ENCODE measurements around the gene COX20.

Gene COX20

GRCh38 chr1:244854166-244854565 lies 18.7 kb downstream of the COX20 start:
- DNase-seq, result no peak

- DNase-seq, result no peak
Observed at GRCh38 chr1:244854865-244855578, 19.6 kb downstream of the COX20 start.

- DNase-seq, result no peak
Observed at GRCh38 chr1:244857761-244858160, 22.3 kb downstream of the COX20 start.

GRCh38 chr1:244858357-244858756 lies 22.9 kb downstream of the COX20 start:
- DNase-seq, result no peak

GRCh38 chr1:244860078-244860477 lies 24.6 kb downstream of the COX20 start:
- DNase-seq, result no peak

- no peak for DNase-seq
Observed at GRCh38 chr1:244860914-244861610, 25.6 kb downstream of the COX20 start.

- DNase-seq, result no peak
Observed at GRCh38 chr1:244861683-244862082, 26.2 kb downstream of the COX20 start.

GRCh38 chr1:244862354-244862698 lies 26.9 kb downstream of the COX20 start:
- no peak for DNase-seq

- DNase-seq, result peak; percentile 96
Observed at GRCh38 chr1:244862699-244863490, 27.4 kb downstream of the COX20 start.

GRCh38 chr1:244863491-244864252 lies 28.2 kb downstream of the COX20 start:
- peak in 1 of 2 experiments; percentile 41 for DNase-seq

- DNase-seq, result peak; percentile 97 to 98
Observed at GRCh38 chr1:244864253-244865027, 29.0 kb downstream of the COX20 start, which contains the start of gene HNRNPU. Gene HNRNPU, minus strand, starts transcription at chr1:244864543. Its CDS starts 236 bp downstream, at chr1:244864307.

GRCh38 chr1:244865028-244865371 lies 29.5 kb downstream of the COX20 start:
- peak in 1 of 2 experiments; percentile 58 for DNase-seq

GRCh38 chr1:244865820-244866219 lies 30.4 kb downstream of the COX20 start:
- no peak for DNase-seq

- DNase-seq, result no peak
Observed at GRCh38 chr1:244866355-244866754, 30.9 kb downstream of the COX20 start.

GRCh38 chr1:244868484-244869363 lies 33.3 kb downstream of the COX20 start:
- no peak for DNase-seq

GRCh38 chr1:244869364-244869827 lies 33.9 kb downstream of the COX20 start:
- no peak for DNase-seq

GRCh38 chr1:244869950-244870349 lies 34.5 kb downstream of the COX20 start:
- no peak for DNase-seq

GRCh38 chr1:244874974-244875579 lies 39.6 kb downstream of the COX20 start:
- no peak for DNase-seq

GRCh38 chr1:244876228-244876910 lies 40.9 kb downstream of the COX20 start:
- DNase-seq, result no peak

- no peak for DNase-seq
Observed at GRCh38 chr1:244878681-244879080, 43.2 kb downstream of the COX20 start.

All from activated T-cell treated with anti-CD3 and anti-CD28 coated beads, Interleukin-2, amount 50 U/mL, for 48 hours (primary cell).